Stimulated activated CD8-positive, alpha-beta memory T cell treated with anti-CD3 and anti-CD28 coated beads, Interleukin-15, amount 100 ng/mL, for 48 hours (primary cell): Measurements from ENCODE around the gene CCNE1.

Experiments used
- DNase-seq, 2 donors: peaks; one replicate each; pipeline ENCODE4 v3.0.0-alpha.2; 2020; ENCODE audit warnings: low read depth in 2 of 2

The CCNE1 gene

DNA sequence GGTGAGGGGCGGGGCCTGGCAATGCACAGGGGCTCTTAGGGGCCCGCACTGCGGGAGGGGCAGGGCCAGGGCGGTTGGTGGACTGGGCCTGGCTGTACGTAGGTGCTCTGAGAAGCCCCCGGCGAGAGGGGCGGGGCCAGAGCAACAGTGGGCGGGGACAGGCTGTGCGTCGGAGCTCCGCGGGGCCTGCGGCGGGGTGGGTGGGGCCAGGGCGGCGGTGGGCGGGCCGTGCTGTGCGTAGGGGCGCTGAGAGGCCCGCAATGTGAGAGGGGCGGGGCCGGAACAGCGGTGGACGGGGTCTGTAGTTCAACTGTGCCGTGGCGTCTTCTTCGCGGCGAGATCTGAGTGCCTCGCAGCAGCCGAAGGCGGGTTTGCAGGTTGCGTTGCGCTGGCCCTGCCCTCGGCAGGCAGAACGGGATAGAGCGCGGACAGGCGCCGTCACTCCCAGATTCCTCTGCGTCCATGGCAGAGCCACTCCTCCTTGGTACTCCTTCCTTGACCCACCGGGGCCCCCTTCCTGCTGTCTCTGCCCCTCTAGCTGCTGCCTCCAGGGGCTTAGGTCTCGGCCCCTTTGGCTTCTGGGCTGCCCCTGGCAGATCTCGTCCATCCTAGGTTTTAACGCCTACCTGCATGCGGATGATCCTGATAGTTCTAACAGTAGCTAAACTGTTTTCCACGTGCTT is 33.2 kb downstream of the CCNE1 start:
- DNase-seq, result peak; percentile 90 to 91

DNA sequence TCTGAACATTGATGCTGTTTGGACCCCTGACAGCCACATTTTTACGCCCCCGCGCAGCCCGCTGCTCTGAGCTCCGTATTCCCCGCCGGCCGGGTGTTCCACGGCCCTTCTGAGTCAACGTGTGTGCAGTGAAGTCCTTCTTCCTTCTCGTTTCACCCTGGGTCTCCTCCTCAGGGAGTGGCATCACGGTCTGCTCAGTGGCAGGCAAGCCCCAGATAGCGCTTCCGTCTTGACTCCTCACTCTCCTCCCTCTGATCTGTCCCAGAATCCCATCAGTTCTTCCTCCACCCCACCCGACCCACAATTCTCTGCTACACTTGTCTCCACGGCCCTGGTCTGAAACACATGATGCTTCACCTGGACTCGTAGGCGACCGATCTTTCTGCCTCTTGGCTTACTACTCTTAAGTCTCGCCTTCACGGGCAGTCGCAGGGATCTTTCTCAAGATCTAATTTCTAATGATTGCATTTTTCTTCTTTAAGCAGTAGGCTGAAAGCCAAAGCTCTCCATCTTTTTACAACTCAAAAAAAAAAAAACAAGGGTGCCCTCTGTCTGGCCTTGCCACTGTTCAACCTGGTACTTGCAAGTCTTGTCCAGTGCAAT is 33.9 kb downstream of the CCNE1 start:
- no peak for DNase-seq

DNA sequence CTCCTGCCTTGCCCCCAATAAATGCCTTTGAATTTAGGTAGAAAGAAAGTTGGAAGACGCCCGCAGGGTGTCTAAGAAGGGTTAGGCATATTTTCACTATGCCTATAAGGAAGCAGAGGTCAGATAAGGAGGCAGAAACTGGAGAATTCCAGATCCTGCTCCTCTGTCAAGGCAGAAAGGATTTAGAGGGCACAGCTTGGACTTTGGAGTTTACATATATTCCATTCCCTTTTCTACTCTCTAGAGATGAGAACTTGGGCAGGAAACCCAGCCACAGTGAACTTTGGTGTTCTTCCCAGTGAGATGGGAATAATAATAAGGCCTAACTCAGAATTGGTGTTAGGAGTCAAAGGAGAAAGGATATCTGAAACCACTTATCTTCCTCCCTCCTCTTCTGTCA is 37.4 kb downstream of the CCNE1 start:
- no peak for DNase-seq

DNA sequence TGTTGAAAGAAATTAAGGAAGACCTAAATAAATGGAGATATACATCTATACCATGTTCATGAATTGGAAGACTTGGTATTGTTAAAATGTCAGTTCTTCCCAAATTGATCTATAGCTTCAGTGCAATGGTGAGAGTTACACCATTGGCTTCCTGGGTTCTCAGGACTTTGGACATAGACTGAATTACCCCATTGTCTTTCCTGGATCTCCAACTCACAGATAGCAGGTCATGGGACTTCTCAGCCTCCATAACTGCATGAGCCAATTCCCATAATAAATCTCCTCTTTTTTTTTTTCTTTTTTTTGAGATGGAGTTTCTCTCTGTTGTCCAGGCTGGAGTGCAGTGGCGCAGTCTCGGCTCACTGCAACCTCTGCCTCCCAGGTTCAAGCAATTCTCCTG is 38.7 kb downstream of the CCNE1 start:
- no peak for DNase-seq

DNA sequence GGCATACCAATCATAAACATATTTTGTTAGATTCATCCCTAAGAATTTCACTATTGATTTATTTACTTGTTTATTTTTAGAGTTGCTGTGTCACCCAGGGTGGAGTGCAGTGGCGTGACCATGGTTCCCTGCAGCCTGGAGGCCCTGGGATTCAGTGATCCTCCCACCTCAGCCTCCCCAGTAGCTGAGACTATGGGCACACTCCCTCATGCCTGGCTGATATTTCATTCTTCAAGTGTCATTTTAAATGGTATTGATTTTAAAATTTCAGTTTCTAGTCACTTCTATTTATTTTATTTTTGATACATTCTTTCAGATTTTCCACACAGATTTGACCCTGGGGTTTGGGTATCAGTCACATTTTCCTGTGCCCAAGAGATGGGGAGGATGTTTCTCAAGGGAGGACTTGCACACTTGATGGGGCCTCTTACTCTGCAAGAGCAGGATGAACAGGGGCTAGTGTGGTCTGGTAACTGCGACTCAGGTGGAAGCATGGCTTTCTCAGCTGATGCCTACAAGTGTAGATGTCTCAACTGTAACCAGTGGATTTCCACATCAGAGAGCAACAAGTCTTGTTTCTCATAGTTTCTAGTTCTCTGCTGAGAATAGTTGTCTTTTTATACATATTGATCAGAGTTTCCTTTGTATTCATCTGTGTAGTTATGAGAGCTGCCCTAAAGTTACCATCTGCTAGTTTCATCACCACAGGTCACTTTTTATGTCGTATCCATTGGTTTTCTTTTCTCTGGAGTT is 40.2 kb downstream of the CCNE1 start:
- no peak for DNase-seq

DNA sequence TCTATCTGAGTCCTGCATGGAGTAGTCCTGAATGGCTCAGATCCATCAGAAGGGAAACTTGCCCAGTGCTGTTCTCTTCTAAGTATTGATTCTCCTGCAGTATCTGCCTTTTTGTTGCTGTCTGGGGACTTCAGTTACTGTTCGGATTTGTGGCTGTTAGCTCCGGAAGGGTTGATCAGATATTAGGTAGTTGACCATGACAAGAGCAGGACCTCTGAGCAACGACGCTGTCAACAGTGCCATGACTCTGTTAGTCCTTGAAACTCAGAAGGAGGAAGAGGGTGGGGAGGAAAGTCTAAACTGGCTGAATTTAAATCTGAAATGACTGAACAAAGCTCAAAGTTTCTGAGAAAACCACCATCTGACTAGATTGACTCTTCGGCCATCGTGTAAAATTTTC is 42.2 kb downstream of the CCNE1 start:
- no peak for DNase-seq

DNA sequence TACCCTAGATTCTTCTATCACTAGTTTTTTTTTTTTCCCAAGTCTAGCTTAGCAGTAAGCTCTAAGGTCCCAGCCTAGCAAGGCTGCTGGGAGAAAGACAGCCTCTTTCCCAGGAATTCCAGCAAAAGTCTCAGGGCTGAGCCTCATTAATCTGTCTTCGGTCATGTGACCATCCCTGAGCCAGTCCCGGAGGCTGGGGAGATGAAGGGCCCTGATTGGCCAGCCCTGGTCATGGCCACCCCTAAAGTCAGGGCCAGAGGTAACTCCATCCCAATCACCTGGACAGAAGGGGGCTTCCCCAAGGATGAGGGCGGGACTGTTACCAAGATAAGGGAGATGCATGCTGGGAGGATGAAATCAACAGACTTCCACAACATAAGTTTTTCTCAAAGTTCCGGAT is 43.3 kb downstream of the CCNE1 start:
- no peak for DNase-seq

DNA sequence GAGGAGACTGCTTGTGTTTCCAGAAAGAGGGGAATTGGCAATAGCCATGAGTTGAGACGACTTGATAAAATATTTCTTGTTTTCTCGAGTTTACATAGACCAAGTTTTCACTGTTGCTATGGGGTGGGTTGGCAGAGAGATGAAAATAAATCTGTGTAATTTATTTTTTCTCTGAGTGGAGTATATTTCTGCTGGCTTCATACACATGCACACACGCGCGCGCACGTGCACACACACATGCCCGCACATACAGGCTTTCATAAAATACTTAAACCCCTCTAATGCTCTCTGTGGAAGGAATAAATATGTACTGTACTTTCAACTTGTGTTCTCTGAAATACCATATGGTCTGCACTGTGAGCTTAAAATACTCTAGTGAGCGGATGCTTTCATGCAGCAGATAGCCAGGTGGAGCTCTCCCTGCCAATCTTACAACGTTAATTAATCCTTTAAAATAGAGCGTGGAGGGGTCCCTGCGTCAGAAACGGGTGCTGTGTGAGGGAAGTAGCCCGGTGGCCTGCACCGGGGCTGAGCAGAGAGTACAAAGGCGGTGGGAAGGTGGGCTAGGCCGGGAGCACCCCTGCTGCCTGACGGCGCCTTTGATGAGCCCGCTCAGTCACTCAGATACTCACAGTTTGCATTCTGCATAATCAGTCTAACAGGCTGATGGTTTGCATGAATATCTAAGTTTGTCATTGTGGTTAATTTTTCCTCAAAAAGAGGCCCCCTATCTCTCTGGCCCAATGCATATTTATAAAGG is 44.1 kb downstream of the CCNE1 start:
- DNase-seq, result no peak

DNA sequence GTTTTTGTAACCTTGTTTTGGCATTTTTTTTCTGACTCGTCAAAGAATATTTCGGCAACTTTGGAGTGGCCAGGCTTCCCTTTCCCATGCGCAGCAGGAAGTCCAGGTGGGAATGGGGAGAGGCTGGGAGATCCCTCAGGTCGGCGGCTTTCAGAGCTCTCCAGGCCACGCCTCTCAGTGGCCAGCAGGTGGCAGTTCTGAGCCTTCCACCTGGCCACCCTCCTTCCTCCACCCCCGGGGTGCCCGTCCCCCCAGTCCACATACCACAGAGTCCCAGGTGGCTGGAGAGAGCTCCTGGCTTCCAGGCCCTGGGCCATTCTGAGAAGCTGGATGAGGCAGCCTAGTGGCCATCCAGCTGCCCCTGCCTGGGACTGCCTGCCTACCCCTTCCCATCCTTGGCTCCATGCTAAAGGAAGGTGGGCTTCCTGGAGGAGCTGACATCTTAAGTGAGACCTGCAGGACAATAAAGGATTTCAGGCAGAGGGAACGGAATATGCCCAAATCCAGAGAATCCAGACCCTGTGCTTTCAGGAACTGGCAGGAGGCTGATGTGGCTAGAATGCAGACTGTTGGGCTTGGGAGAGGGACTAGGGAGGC is 46.3 kb downstream of the CCNE1 start:
- no peak for DNase-seq

DNA sequence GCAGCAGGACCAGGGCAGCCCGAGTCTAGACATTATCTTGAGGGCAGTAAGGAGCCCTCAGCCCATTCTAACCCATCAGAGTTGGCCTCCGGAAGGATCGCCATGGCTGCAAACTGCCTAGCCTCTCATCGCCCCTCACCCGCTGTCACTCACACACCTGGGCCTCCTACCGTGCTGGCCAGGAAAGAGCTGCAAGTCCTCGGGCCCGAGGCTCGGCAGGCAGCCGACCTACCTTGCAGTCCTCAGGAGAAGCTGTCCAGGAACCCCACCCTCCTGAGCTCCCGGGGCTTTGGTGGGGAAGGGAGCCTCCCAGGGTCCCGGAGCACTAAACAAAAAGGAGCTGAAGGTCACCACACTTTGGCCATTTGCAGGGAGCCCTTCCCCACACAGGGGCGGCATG is 46.8 kb downstream of the CCNE1 start:
- DNase-seq, result no peak

DNA sequence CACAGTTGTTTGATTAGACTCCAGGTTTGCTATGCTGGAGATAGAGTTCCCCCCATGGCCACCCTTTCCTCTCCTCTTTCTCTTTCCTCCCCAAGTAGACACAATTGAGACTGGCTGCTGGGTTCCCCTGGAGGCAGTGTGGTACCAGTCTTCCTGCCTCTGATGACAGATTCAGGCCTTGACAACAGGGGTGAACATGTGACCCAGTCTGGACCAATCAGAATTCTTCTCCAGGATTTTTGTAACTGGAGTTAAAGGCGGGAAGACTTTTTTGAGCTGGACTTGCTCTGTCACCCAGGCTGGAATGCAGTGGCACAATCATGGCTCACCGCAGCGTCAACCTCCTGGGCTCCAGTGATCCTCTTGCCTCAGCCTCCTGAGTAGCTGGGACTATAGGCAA is 48.7 kb downstream of the CCNE1 start:
- DNase-seq, result no peak

DNA sequence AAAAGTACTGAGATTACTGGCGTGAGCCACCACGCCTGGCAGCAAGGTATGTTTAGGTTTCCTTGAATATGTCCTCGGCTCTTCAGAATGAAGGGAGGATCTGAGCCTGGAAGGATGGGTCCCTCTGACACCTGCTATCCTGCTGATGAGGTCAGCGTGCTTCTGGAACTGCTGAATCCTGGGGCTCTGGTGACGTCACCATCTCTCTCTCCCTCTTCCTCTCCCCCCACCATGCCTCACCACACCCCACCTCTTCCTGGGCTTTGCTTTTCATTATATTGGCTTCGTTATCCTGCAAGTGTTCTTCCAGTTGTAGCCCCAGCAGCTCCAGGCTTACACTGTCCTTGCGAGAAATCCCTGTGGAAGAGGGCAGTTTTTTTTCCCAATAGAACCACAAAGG is 49.8 kb downstream of the CCNE1 start:
- DNase-seq, result no peak

DNA sequence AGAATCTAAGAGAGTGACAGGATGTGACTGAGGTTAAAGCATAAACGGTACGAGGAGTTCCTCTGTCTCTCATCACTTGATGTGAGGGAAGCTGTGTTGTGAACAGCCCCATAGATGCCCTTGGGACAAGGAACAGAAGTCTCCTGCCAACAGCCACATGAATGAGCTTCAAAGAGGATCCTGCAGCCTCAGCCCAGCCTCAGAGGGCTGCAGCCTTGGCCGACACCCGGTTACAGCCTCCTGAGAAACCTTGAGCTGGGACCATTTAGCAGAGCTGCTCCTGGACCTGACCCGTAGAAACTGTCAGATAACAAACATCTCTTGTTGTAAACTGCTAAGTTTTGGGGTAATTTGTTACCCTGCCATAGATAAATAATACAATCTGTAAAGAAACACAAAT is 54.2 kb downstream of the CCNE1 start:
- DNase-seq, result no peak

DNA sequence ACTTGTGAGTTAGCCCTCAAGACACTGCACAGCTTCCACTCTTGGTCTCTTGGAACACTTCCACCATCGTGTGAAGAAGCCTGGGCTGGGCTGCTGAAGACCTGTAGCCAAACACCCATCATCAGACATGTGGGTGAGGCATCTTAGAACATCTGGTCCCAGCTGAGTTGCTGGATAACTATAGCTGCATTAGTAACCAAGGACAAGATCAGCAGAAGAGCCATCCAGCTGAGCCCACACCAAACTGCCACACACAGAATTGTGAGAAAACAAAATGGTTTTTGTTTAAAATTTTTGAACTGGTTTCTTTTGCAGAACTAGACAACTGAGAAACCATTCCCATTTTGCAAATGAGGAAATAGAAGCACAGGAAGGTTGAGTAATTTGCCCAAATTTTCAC is 56.2 kb downstream of the CCNE1 start:
- DNase-seq, result no peak

DNA sequence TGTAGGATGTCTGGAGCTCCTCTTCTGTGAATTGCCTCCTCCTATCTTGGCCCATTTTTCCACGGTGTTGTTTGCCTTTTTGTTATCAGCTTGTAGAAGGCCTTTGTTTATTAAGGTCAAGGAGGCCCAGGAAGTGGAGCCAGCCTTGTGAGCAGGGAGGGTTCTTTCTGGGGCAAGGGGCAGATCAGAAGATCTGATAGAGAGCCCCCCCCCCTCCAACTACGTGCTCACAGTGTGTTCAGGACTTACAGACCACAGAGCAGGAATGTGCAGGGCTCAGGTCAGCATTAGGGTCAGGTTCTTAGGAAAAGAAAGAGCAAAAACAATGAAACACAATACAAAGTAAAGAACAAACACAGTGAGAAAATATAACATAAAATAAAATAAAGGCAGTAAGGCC is 59.4 kb downstream of the CCNE1 start:
- no peak for DNase-seq

DNA sequence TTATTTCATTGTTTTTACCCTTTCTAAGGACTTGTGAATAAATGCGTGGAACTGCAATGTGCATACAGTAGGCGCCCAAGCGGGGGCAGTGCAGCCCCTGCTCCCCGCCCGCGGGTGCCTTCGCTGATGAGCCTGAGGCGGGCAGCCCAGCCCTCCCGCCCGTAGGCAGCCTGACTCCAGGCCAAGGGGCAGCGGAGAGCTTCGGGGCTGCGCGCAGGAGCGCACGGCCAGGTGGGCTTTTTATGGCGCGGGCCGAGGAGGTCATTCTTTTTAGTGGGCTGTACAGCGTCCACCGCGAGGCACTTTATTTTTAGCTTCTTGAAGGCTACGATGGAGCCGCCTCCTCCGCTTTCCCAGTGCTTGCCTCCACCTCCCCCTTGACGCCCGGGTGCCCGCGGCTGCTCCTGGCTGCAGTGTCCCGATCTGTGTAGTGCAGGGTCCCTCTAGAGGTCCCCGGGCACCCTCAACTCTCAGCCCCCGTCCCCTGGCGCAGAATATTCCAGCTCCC is 60.5 kb downstream of the CCNE1 start:
- no peak for DNase-seq

DNA sequence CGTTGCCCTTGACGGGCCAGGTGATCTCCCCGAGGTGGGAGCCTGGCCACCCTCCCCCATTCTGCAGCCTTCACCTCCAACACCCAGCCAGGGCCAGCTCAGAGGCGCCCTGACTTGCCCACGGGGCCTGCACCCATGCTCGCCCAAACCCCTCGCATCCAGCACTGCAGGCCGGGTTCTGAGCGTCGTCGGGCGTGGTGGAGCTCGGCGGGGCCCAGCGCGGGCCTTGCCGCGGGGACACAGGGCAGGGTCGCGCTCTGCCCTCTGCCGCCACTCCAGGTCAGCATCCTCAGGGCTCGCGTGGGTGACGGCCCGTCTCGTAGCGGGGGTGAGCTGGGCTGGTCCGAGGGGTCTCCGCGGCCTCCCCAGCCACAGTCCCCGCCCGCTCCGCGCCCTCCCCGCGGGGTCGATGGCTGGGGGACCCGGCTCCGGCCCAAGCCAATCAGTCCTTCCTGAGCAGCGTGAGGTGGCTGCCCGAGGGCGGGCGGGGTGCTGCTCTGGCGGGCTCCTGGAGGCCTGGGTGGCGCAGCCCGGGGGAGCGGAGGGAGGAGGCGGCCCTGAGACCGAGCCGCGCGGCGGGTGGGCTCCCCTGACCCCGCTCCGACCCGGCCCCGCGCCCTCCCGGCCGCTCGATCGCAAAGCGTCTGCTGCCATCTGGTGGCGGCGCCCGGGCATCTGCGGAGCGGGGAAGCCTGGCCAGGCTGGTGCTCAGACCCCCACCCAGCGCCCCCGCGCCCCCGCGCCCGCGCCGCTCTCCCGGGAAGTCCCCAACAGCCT is 61.4 kb downstream of the CCNE1 start:
- DNase-seq, result peak in 1 of 2 donors; percentile 45
